HEK293 (cell line): Measurements from ENCODE around the gene TUT1.

Experiments used
- KLF7 ChIP-seq: fragments of 450-650 bp; formaldehyde crosslinking; IDR thresholded peaks from 2 replicates; pipeline ENCODE4 v1.5.1; 2016; ENCODE audit warnings: missing biosample characterization, missing genetic modification characterization, borderline replicate concordance
- MEIS1 ChIP-seq: sonication (generic); formaldehyde crosslinking; IDR thresholded peaks from 2 replicates; pipeline ENCODE4 v1.8.1; 2022; ENCODE audit warnings: missing genetic modification reagents, mild to moderate bottlenecking, borderline replicate concordance
- ZBTB17 ChIP-seq: fragments of 450-650 bp; formaldehyde crosslinking; IDR thresholded peaks from 2 replicates; pipeline ENCODE4 v1.5.1; 2016; ENCODE audit warnings: missing biosample characterization, missing genetic modification characterization
- ZBTB7A ChIP-seq: fragments of 450-650 bp; formaldehyde crosslinking; IDR thresholded peaks from 2 replicates; pipeline ENCODE4 v1.5.1; 2016; ENCODE audit warnings: low read depth, missing biosample characterization, missing genetic modification characterization
- ZFHX2 ChIP-seq: fragments of 450-650 bp; formaldehyde crosslinking; conservative IDR thresholded peaks from 2 replicates; pipeline ENCODE4 v1.5.1; 2016; ENCODE audit warnings: missing biosample characterization, missing genetic modification characterization
- ZFP37 ChIP-seq: fragments of 450-650 bp; formaldehyde crosslinking; IDR thresholded peaks from 2 replicates; pipeline ENCODE4 v1.5.1; 2016; ENCODE audit warnings: missing biosample characterization, missing genetic modification characterization
- ZNF132 ChIP-seq: fragments of 450-650 bp; formaldehyde crosslinking; IDR thresholded peaks from 2 replicates; pipeline ENCODE4 v1.5.1; 2017; ENCODE audit warnings: missing biosample characterization, missing genetic modification characterization, borderline replicate concordance
- ZNF155 ChIP-seq: fragments of 450-650 bp; formaldehyde crosslinking; IDR thresholded peaks from 2 replicates; pipeline ENCODE4 v1.5.1; 2016; ENCODE audit warnings: missing biosample characterization, missing genetic modification characterization
- ZNF2 ChIP-seq: fragments of 450-650 bp; formaldehyde crosslinking; IDR thresholded peaks from 2 replicates; pipeline ENCODE4 v1.5.1; 2016; ENCODE audit warnings: missing biosample characterization, missing genetic modification characterization
- ZNF211 ChIP-seq: fragments of 450-650 bp; formaldehyde crosslinking; IDR thresholded peaks from 2 replicates; pipeline ENCODE4 v1.5.1; 2016; ENCODE audit warnings: low read depth, missing biosample characterization, missing genetic modification characterization
- ZNF292 ChIP-seq: fragments of 450-650 bp; formaldehyde crosslinking; IDR thresholded peaks from 2 replicates; pipeline ENCODE4 v1.5.1; 2016; ENCODE audit warnings: low read depth, missing biosample characterization, missing genetic modification characterization, borderline replicate concordance
- ZNF350 ChIP-seq: fragments of 450-650 bp; formaldehyde crosslinking; IDR thresholded peaks from 2 replicates; pipeline ENCODE4 v1.5.0; 2017; ENCODE audit warnings: missing biosample characterization, mild to moderate bottlenecking, missing genetic modification characterization
- ZNF366 ChIP-seq: fragments of 450-650 bp; formaldehyde crosslinking; conservative IDR thresholded peaks from 2 replicates; pipeline ENCODE4 v1.5.1; 2016; ENCODE audit warnings: missing biosample characterization, missing genetic modification characterization
- ZNF501 ChIP-seq: fragments of 450-650 bp; formaldehyde crosslinking; IDR thresholded peaks from 2 replicates; pipeline ENCODE4 v1.5.1; 2016; ENCODE audit warnings: missing biosample characterization, missing genetic modification characterization
- ZNF549 ChIP-seq: fragments of 450-650 bp; IDR thresholded peaks from 2 replicates; pipeline ENCODE4 v1.5.1; 2018; ENCODE audit warnings: missing biosample characterization, missing genetic modification characterization, mild to moderate bottlenecking, inconsistent platforms, moderate library complexity
- ZNF600 ChIP-seq: fragments of 450-650 bp; formaldehyde crosslinking; IDR thresholded peaks from 2 replicates; pipeline ENCODE4 v1.5.1; 2016; ENCODE audit warnings: missing biosample characterization, missing genetic modification characterization
- TF ChIP-seq, protein P1 (sequence below): fragments of 450-650 bp; formaldehyde crosslinking; conservative IDR thresholded peaks from 2 replicates; pipeline ENCODE4 v1.5.1; 2016; ENCODE audit warnings: low read depth, missing biosample characterization, missing genetic modification characterization
- TF ChIP-seq, protein P2 (sequence below): fragments of 450-650 bp; formaldehyde crosslinking; IDR thresholded peaks from 2 replicates; pipeline ENCODE4 v1.5.1; 2016; ENCODE audit warnings: missing biosample characterization, missing genetic modification characterization
- TF ChIP-seq, protein P3 (sequence below): fragments of 450-650 bp; formaldehyde crosslinking; IDR thresholded peaks from 2 replicates; pipeline ENCODE4 v1.5.1; 2016; ENCODE audit warnings: missing biosample characterization, missing genetic modification characterization
- TF ChIP-seq, protein P4 (sequence below): fragments of 450-650 bp; formaldehyde crosslinking; IDR thresholded peaks from 2 replicates; pipeline ENCODE4 v1.5.1; 2017; ENCODE audit warnings: missing biosample characterization, missing genetic modification characterization
- TF ChIP-seq, protein P5 (sequence below): fragments of 450-650 bp; formaldehyde crosslinking; IDR thresholded peaks from 2 replicates; pipeline ENCODE4 v1.5.1; 2016; ENCODE audit warnings: missing biosample characterization, missing genetic modification characterization
- TF ChIP-seq, protein P6 (sequence below): fragments of 450-650 bp; formaldehyde crosslinking; IDR thresholded peaks from 2 replicates; pipeline ENCODE4 v1.5.1; 2017; ENCODE audit warnings: missing biosample characterization, missing genetic modification characterization
- TF ChIP-seq, protein P7 (sequence below): fragments of 450-650 bp; formaldehyde crosslinking; IDR thresholded peaks from 2 replicates; pipeline ENCODE4 v1.5.1; 2016; ENCODE audit warnings: missing biosample characterization, missing genetic modification characterization

The TUT1 gene

DNA sequence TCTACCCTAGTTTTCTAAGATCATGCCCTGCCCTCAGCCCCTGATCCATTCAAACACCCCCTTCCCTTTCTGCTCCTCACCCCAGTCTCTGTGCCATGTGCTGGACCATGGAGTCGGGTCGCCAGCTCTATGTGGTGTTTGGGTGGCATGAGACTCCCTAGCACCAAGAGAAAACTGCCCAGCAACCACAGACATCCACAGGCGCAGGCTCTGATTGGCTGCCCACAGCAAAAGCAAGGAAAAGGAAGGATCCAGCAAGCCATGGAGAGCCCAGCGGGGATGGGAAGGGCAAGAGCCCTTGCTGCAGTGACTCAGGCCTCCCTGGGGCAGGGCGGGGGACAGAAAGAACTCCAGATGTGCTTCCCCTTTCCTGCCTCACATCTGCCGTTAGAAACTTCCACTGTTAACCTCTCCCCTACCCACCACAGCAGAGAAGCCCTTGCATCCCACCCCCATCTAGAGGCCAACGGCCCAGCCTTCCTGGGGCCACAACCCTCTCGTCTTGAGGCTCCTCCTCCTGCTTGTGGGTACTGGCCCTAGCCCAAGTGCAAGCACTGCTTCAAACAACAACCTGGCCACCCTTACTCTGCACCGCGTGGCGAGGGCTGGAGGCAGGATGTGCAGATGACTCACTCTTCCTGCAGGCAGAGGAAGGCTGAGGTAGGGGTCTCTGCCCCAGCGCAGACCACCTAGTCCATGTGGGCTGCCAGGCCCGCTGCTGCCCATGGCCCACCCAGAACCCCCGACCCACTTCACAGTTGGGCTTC is 35.0 kb downstream of the TUT1 start (continued):
- TF ChIP-seq ZFHX2 (tag by site-specific recombination) (no peak), ZNF132 (no peak), ZFP37 (no peak), ZNF366 (peak; percentile 78), ZNF501 (tag by site-specific recombination) (no peak), MEIS1 (CRISPR knock-in tag) (no peak), ZBTB7A (tag by site-specific recombination) (no peak), KLF7 (tag by site-specific recombination) (no peak), ZNF350 (tag by site-specific recombination) (no peak), ZNF600 (tag by site-specific recombination) (peak; percentile 86), ZNF211 (no peak), ZNF2 (tag by site-specific recombination) (no peak; the same call in 1 of the 2 replicates), ZBTB17 (tag by site-specific recombination) (peak; percentile 71), ZNF155 (tag by site-specific recombination) (no peak), ZNF549 (tag by site-specific recombination) (no peak), ZNF292 (tag by site-specific recombination) (no peak)
- TF ChIP-seq, protein P1, sequence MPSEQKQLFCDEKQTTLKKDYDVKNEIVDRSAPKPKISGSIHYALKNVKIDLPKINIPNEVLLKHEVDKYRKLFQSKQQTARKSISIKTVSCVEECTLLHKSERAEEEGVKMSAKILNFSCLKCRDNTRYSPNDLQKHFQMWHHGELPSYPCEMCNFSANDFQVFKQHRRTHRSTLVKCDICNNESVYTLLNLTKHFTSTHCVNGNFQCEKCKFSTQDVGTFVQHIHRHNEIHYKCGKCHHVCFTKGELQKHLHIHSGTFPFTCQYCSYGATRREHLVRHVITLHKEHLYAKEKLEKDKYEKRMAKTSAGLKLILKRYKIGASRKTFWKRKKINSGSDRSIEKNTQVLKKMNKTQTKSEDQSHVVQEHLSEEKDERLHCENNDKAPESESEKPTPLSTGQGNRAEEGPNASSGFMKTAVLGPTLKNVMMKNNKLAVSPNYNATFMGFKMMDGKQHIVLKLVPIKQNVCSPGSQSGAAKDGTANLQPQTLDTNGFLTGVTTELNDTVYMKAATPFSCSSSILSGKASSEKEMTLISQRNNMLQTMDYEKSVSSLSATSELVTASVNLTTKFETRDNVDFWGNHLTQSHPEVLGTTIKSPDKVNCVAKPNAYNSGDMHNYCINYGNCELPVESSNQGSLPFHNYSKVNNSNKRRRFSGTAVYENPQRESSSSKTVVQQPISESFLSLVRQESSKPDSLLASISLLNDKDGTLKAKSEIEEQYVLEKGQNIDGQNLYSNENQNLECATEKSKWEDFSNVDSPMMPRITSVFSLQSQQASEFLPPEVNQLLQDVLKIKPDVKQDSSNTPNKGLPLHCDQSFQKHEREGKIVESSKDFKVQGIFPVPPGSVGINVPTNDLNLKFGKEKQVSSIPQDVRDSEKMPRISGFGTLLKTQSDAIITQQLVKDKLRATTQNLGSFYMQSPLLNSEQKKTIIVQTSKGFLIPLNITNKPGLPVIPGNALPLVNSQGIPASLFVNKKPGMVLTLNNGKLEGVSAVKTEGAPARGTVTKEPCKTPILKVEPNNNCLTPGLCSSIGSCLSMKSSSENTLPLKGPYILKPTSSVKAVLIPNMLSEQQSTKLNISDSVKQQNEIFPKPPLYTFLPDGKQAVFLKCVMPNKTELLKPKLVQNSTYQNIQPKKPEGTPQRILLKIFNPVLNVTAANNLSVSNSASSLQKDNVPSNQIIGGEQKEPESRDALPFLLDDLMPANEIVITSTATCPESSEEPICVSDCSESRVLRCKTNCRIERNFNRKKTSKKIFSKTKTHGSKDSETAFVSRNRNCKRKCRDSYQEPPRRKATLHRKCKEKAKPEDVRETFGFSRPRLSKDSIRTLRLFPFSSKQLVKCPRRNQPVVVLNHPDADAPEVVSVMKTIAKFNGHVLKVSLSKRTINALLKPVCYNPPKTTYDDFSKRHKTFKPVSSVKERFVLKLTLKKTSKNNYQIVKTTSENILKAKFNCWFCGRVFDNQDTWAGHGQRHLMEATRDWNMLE (tag by site-specific recombination): no peak
- TF ChIP-seq, protein P2, sequence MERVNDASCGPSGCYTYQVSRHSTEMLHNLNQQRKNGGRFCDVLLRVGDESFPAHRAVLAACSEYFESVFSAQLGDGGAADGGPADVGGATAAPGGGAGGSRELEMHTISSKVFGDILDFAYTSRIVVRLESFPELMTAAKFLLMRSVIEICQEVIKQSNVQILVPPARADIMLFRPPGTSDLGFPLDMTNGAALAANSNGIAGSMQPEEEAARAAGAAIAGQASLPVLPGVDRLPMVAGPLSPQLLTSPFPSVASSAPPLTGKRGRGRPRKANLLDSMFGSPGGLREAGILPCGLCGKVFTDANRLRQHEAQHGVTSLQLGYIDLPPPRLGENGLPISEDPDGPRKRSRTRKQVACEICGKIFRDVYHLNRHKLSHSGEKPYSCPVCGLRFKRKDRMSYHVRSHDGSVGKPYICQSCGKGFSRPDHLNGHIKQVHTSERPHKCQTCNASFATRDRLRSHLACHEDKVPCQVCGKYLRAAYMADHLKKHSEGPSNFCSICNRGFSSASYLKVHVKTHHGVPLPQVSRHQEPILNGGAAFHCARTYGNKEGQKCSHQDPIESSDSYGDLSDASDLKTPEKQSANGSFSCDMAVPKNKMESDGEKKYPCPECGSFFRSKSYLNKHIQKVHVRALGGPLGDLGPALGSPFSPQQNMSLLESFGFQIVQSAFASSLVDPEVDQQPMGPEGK (tag by site-specific recombination): peak; percentile 93
- TF ChIP-seq, protein P3, sequence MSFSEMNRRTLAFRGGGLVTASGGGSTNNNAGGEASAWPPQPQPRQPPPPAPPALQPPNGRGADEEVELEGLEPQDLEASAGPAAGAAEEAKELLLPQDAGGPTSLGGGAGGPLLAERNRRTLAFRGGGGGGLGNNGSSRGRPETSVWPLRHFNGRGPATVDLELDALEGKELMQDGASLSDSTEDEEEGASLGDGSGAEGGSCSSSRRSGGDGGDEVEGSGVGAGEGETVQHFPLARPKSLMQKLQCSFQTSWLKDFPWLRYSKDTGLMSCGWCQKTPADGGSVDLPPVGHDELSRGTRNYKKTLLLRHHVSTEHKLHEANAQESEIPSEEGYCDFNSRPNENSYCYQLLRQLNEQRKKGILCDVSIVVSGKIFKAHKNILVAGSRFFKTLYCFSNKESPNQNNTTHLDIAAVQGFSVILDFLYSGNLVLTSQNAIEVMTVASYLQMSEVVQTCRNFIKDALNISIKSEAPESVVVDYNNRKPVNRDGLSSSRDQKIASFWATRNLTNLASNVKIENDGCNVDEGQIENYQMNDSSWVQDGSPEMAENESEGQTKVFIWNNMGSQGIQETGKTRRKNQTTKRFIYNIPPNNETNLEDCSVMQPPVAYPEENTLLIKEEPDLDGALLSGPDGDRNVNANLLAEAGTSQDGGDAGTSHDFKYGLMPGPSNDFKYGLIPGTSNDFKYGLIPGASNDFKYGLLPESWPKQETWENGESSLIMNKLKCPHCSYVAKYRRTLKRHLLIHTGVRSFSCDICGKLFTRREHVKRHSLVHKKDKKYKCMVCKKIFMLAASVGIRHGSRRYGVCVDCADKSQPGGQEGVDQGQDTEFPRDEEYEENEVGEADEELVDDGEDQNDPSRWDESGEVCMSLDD: peak; percentile 14; the same call in 1 of the 2 replicates
- TF ChIP-seq, protein P4, sequence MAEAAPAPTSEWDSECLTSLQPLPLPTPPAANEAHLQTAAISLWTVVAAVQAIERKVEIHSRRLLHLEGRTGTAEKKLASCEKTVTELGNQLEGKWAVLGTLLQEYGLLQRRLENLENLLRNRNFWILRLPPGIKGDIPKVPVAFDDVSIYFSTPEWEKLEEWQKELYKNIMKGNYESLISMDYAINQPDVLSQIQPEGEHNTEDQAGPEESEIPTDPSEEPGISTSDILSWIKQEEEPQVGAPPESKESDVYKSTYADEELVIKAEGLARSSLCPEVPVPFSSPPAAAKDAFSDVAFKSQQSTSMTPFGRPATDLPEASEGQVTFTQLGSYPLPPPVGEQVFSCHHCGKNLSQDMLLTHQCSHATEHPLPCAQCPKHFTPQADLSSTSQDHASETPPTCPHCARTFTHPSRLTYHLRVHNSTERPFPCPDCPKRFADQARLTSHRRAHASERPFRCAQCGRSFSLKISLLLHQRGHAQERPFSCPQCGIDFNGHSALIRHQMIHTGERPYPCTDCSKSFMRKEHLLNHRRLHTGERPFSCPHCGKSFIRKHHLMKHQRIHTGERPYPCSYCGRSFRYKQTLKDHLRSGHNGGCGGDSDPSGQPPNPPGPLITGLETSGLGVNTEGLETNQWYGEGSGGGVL (tag by site-specific recombination): peak; percentile 50
- TF ChIP-seq, protein P5, sequence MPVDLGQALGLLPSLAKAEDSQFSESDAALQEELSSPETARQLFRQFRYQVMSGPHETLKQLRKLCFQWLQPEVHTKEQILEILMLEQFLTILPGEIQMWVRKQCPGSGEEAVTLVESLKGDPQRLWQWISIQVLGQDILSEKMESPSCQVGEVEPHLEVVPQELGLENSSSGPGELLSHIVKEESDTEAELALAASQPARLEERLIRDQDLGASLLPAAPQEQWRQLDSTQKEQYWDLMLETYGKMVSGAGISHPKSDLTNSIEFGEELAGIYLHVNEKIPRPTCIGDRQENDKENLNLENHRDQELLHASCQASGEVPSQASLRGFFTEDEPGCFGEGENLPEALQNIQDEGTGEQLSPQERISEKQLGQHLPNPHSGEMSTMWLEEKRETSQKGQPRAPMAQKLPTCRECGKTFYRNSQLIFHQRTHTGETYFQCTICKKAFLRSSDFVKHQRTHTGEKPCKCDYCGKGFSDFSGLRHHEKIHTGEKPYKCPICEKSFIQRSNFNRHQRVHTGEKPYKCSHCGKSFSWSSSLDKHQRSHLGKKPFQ (tag by site-specific recombination): no peak
- TF ChIP-seq, protein P6, sequence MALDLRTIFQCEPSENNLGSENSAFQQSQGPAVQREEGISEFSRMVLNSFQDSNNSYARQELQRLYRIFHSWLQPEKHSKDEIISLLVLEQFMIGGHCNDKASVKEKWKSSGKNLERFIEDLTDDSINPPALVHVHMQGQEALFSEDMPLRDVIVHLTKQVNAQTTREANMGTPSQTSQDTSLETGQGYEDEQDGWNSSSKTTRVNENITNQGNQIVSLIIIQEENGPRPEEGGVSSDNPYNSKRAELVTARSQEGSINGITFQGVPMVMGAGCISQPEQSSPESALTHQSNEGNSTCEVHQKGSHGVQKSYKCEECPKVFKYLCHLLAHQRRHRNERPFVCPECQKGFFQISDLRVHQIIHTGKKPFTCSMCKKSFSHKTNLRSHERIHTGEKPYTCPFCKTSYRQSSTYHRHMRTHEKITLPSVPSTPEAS: no peak
- TF ChIP-seq, protein P7, sequence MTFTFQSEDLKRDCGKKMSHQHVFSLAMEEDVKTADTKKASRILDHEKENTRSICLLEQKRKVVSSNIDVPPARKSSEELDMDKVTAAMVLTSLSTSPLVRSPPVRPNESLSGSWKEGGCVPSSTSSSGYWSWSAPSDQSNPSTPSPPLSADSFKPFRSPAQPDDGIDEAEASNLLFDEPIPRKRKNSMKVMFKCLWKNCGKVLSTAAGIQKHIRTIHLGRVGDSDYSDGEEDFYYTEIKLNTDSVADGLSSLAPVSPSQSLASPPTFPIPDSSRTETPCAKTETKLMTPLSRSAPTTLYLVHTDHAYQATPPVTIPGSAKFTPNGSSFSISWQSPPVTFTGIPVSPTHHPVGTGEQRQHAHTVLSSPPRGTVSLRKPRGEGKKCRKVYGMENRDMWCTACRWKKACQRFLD (tag by site-specific recombination): no peak
